Measurements from ENCODE around the gene SNX25.

The SNX25 gene

GRCh38 chr4:185285632-185286393 is 76.4 kb downstream of the SNX25 start:
- no peak for DNase-seq (ENCODE audit: low read depth)
- H3K4me3 ChIP-seq (ENCODE audit: low read length): no peak overlapping the region
- TF ChIP-seq CTCF (IDR thresholded peaks at IDR 0.05; ENCODE audit: insufficient read depth, low read depth, low read length, missing control alignments): no peak

GRCh38 chr4:185286571-185286970 is 77.2 kb downstream of the SNX25 start:
- no peak for DNase-seq (ENCODE audit: low read depth)
- no peak for TF ChIP-seq CTCF (IDR thresholded peaks at IDR 0.05; ENCODE audit: insufficient read depth, low read depth, low read length, missing control alignments)
- no peak overlapping the region for H3K4me3 ChIP-seq (ENCODE audit: low read length)

DNA sequence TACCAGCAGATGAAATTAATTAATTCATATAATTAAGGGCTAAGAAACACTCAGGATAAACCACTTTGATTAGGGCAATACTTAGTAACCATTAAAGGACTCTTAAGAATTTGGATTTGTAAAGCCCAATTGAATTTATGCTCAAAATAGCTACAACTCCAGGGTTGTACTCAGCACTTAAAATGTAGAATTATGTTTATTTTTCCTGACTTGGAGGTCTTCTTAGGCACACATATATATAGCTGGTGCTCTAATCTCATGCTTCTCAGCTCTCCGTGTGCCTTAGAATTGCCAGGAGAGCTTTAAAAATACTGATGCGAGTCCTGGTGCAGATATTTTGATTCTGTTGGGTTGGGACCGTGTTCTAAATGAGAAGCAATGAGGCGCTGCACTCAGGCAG is 77.6 kb downstream of the SNX25 start:
- no peak for TF ChIP-seq CTCF (IDR thresholded peaks at IDR 0.05; ENCODE audit: insufficient read depth, low read depth, low read length, missing control alignments)
- H3K4me3 ChIP-seq (ENCODE audit: low read length): no peak overlapping the region

GRCh38 chr4:185290018-185290607 is 80.7 kb downstream of the SNX25 start:
- DNase-seq (ENCODE audit: low read depth): no peak
- no peak for TF ChIP-seq CTCF (IDR thresholded peaks at IDR 0.05; ENCODE audit: insufficient read depth, low read depth, low read length, missing control alignments)
- H3K4me3 ChIP-seq (ENCODE audit: low read length): no peak overlapping the region

More for the DNA sequence above, 77.6 kb downstream of the SNX25 start:
- no peak for DNase-seq (ENCODE audit: low read depth)

DNA sequence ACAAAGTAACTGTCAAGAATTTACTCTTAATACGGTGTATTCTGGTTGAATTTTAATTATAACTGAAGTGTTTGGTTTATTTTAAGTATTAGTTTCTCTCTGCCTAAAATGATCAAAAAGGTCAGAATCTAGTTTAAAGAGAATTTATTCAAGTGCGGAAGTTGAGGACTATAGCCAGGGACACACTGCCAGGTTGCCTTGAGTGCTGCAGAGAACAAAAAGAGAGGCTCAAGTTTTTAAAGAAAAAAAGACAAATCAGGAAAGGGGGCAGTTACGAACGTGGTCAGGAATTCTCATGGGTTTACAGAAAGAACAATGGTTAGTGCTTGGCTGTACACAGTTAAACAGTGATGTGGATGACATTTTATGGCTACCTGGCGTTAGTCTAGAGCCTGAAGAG is 81.3 kb downstream of the SNX25 start:
- no peak for TF ChIP-seq CTCF (IDR thresholded peaks at IDR 0.05; ENCODE audit: insufficient read depth, low read depth, low read length, missing control alignments)
- no peak for DNase-seq (ENCODE audit: low read depth)
- no peak overlapping the region for H3K4me3 ChIP-seq (ENCODE audit: low read length)

GRCh38 chr4:185293202-185293601 is 83.8 kb downstream of the SNX25 start:
- no peak for TF ChIP-seq CTCF (IDR thresholded peaks at IDR 0.05; ENCODE audit: insufficient read depth, low read depth, low read length, missing control alignments)
- H3K4me3 ChIP-seq (ENCODE audit: low read length): no peak overlapping the region
- DNase-seq (ENCODE audit: low read depth): no peak

All from epithelial cell of esophagus (primary cell).